ENCODE measurements around the gene EVC2. TPM values are rescaled to one million over a fixed set of nuclear protein-coding genes. Genes with fewer than 3 reads are reported as not detected.

EVC2 gene
- total and polyA plus RNA-seq, 9 of the 15 experiments (the other 6 are each of a cell fraction or from before 2014, with no cell fraction given), result 0.03 to 0.55 (median 0.38) TPM; not detected in 1

GRCh38 chr4:5721923-5722322, 13.6 kb upstream of the EVC2 start:
- H3K4me2 ChIP-seq (ENCODE audit: insufficient read depth, low read length), result no peak overlapping the region
- no peak overlapping the region for H2AFZ ChIP-seq (ENCODE audit: low read depth, low read length)
- no peaks in the 10 kb centered on the region for H4K20me1 ChIP-seq (replicated peaks; ENCODE audit: control insufficient read depth, insufficient read depth, low read length)
- ATAC-seq (no peak), DNase-seq (ENCODE audit: extremely low read depth in 1 of 4, low spot score in 3 of 4) (no peak), FAIRE-seq (no peak)
- ChIA-PET CTCF (ENCODE audit: low intra/inter-chr PET ratio) (no interaction called here), POLR2A (interaction anchor here (0.6 kb wide), 1 partner anchor 29 kb away, joined by 3 read pairs; no protein-coding TSS in a partner anchor)
- H3K79me2 ChIP-seq (ENCODE audit: control insufficient read depth, insufficient read depth, low read length), result no peaks in the 10 kb centered on the region
- no peaks in the 10 kb centered on the region for H3K27me3 ChIP-seq (ENCODE audit: control insufficient read depth in 2 of 2, insufficient read depth in 2 of 2, low read length in 2 of 2)
- H3K9me3 ChIP-seq (replicated peaks; ENCODE audit: control insufficient read depth, insufficient read depth, low read depth, low read length), result no peaks in the 10 kb centered on the region
- BruUV-seq (replicated peaks), result no TSS peak
- 6% methylated on average over 5 of the region's 5 CpGs for WGBS (ENCODE audit: insufficient coverage, low coverage, missing lambda C conversion rate)
- no peak overlapping the region for H3K4me3 ChIP-seq
- TF ChIP-seq RBM25 (IDR thresholded peaks at IDR 0.05; ENCODE audit: low read depth, low read length, severe bottlenecking) (peak; percentile 22), ZNF324 (CRISPR knock-in tag; IDR thresholded peaks at IDR 0.05) (no peak)
- in situ Hi-C loops (cut with MboI) (no loop called here), intact Hi-C loops (cut with micrococcal nuclease) (no loop called here)
- no peaks in the 10 kb centered on the region for H3K4me1 ChIP-seq (replicated peaks in 1 of 2; ENCODE audit: control insufficient read depth in 2 of 2, insufficient read depth in 2 of 2, low read length in 2 of 2)
- no peaks in the 10 kb centered on the region for H3K9me1 ChIP-seq (ENCODE audit: control insufficient read depth, insufficient read depth, low read length)
- no peak overlapping the region for H3K27ac ChIP-seq (ENCODE audit: extremely low read depth, low read depth, low read length)
- no peaks in the 10 kb centered on the region for H3K36me3 ChIP-seq (ENCODE audit: control insufficient read depth, insufficient read depth, low read length)
- H3K9ac ChIP-seq (ENCODE audit: insufficient read depth in 1 of 2, low read depth in 2 of 2, low read length in 2 of 2), result no peak overlapping the region

GRCh38 chr4:5720980-5721379, 12.6 kb upstream of the EVC2 start:
- Histone ChIP-seq H3K27me3 (ENCODE audit: control insufficient read depth in 2 of 2, insufficient read depth in 2 of 2, low read length in 2 of 2) (no peaks in the 10 kb centered on the region), H2AFZ (ENCODE audit: low read depth, low read length) (no peak overlapping the region), H3K4me3 (no peak overlapping the region), H3K9me3 (replicated peaks; ENCODE audit: control insufficient read depth, insufficient read depth, low read depth, low read length) (no peaks in the 10 kb centered on the region), H3K9ac (ENCODE audit: insufficient read depth in 1 of 2, low read depth in 2 of 2, low read length in 2 of 2) (no peak overlapping the region), H3K36me3 (ENCODE audit: control insufficient read depth, insufficient read depth, low read length) (no peaks in the 10 kb centered on the region), H4K20me1 (replicated peaks; ENCODE audit: control insufficient read depth, insufficient read depth, low read length) (no peaks in the 10 kb centered on the region), H3K79me2 (ENCODE audit: control insufficient read depth, insufficient read depth, low read length) (no peaks in the 10 kb centered on the region), H3K4me1 (replicated peaks in 1 of 2; ENCODE audit: control insufficient read depth in 2 of 2, insufficient read depth in 2 of 2, low read length in 2 of 2) (no peaks in the 10 kb centered on the region), H3K4me2 (ENCODE audit: insufficient read depth, low read length) (no peak overlapping the region), H3K9me1 (ENCODE audit: control insufficient read depth, insufficient read depth, low read length) (no peaks in the 10 kb centered on the region), H3K27ac (ENCODE audit: extremely low read depth, low read depth, low read length) (no peak overlapping the region)
- in situ Hi-C loops (cut with MboI) (no loop called here), intact Hi-C loops (cut with micrococcal nuclease) (no loop called here)
- WGBS (ENCODE audit: insufficient coverage, low coverage, missing lambda C conversion rate), result 12% methylated on average over 3 of the region's 3 CpGs
- ATAC-seq (no peak), DNase-seq (ENCODE audit: extremely low read depth in 1 of 4, low spot score in 3 of 4) (no peak), FAIRE-seq (no peak)
- POLR2A ChIA-PET, result interaction anchor here (0.6 kb wide), 1 partner anchor 28 kb away, joined by 3 read pairs; no protein-coding TSS in a partner anchor
- no TSS peak for BruUV-seq (replicated peaks)
- peak; percentile 40 for TF ChIP-seq ZNF316 (IDR thresholded peaks at IDR 0.05)
- peak; percentile 12; the same call in 1 of the 2 replicates for TF ChIP-seq C11orf30 (IDR thresholded peaks at IDR 0.05; ENCODE audit: low read depth)
- 0 out of 2 replicates have a peak, but pooled peaks have one; percentile 10 for TF ChIP-seq MAFF (IDR thresholded peaks at IDR 0.05; ENCODE audit: low read length)
- no peak for TF ChIP-seq RBM34 (IDR thresholded peaks at IDR 0.05; ENCODE audit: borderline replicate concordance, insufficient read depth, low read length)
- TF ChIP-seq POLR2AphosphoS2 (IDR thresholded peaks at IDR 0.05; ENCODE audit: low read length), result no peak
- TF ChIP-seq DLX4 (CRISPR knock-in tag; IDR thresholded peaks at IDR 0.05), result no peak
- TF ChIP-seq PTBP1 (IDR thresholded peaks at IDR 0.05; ENCODE audit: low read depth, low read length), result no peak
- TF ChIP-seq ZNF780A (CRISPR knock-in tag; IDR thresholded peaks at IDR 0.05), result no peak
- CTCF ChIA-PET (ENCODE audit: low intra/inter-chr PET ratio), result no interaction called here
